ENCODE results near the gene MYLK3. TPM values are rescaled to one million over a fixed set of nuclear protein-coding genes. Genes with fewer than 3 reads are reported as not detected.

Gene MYLK3
- total RNA-seq, 1 experiment from 2014 or later = not detected

DNA sequence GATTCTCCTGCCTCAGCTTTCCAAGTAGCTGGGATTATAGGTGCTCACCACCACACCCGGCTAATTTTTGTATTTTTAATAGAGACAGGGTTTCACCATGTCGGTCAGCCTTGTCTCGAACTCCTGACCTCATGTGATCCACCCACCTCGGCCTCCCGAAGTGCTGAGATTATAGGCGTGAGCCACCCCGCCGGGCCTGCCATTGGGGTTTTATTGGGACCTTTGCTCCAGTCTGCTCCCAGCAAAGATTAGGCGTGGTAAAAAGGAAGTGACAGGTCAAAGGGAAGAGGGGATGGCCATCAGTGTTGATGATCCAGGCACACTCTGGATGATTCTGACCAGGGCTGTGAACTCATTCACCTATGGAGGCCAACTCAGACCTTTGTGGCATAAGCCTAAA is 20.5 kb downstream of the MYLK3 start:
- DNase-seq (ENCODE audit: low read depth) = no peak

DNA sequence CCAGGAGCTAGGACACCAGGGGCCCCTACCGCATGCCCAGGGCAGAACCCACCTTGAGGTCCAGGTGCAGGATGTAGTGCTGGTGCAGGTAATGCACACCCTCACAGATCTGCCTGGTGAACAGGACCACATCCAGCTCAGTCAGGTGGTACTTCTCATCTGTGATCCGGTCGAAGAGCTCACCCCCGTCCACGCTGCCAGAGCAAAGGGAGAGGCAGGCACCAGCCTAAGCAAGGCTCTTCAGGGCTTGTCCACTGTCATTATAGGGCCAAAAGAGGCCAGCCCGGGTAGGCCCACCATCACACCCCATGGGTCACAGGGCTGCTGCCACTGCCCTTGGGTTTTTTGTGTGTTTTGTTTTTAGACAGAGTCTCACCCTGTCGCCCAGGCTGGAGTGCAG is 21.0 kb downstream of the MYLK3 start:
- no peak for DNase-seq (ENCODE audit: low read depth)

DNA sequence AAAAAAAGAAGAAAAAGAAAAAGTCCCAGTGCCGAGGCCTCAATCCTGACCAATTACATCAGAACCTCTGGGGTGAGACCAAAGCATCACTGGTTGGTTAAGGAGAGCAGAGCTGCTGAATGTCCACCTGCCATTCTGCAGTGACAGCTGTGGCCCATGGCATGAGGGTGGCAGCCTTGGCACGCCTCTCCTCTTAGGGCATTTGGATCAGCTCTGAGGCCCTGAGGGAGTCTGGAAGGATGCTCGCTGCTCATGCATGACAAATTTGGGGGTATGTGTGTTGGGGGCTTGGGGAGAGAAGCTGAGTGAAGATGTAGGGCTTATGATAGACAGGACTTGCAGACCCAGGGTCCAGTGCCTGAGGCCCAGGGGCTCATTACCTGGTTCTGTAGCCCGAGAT is 26.3 kb downstream of the MYLK3 start:
- no peak for DNase-seq (ENCODE audit: low read depth)

DNA sequence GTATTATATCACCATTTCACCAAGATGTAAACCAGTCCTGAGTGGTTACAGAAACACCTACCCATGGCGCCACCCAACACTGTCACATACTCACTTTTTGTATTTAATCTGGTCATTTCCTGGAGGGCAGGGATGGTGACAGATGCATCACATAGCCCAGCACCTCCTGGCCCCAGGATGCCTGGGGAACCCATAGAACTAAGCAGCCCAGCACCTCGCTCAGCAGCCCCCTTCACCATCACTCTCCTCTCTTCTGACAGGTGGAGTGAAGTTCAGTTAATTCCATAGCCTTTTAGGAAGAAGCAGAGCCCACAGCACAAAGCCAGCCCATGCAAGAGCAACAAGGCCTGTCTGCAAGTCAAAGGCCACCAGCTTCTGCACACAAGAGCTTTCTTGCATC is 27.5 kb downstream of the MYLK3 start:
- no peak for DNase-seq (ENCODE audit: low read depth)

DNA sequence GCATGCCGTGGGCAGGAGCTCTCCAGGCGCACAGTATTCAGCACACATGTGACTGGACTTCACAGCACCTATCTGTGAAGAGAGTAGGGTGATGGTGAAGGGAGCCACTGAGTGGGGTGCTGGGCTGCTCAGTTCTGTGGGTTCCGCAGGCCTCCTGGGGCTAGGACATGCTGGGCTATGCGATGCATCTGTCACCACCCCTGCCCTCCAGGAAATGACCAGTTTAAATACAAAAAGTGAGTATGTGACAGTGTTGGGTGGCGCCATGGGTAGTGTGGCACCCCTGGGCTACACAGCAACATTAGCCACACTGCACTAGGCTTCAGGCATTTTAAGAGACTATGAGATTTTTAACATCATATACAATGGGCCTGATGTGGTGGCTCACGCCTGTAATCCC is 28.6 kb downstream of the MYLK3 start:
- DNase-seq (ENCODE audit: low read depth) = no peak

DNA sequence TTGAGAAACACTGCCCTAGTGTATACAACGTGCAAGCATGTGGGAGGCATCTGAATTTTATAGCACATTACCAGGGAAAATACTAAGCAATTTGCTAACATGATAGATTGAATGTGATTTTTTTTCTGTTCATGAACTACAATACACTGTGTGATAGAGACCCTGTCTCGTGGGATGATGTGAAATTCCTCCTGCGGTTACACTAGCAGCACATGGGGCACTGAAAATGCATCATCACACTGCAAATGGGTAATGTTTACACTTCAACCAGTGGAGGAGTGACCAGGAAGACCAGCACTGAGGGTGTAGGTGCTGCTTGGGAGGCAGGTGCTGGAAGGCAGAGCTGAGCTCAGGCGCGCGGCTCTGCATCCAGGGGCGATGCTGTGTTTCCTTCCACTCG is 29.9 kb downstream of the MYLK3 start:
- no peak for DNase-seq (ENCODE audit: low read depth)

DNA sequence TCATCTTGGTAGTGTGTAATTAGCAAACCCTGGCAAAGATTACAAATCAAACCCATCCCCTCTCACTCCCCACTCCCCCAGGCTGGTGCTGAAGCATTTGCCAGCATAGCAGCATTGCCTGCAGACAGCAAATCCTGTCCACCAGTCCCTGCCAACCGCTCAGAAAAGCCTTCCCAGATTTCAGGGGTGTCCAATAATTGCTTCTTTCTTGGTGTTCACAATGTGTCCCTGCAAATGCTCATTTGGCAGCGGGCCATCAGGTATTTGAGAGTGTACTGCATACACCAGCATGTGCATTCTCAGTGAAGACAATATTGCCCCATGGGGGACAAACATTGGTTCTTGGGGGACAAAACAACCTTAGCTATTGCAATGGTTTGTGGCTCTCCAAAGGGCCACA is 30.5 kb downstream of the MYLK3 start:
- no peak for DNase-seq (ENCODE audit: low read depth)

DNA sequence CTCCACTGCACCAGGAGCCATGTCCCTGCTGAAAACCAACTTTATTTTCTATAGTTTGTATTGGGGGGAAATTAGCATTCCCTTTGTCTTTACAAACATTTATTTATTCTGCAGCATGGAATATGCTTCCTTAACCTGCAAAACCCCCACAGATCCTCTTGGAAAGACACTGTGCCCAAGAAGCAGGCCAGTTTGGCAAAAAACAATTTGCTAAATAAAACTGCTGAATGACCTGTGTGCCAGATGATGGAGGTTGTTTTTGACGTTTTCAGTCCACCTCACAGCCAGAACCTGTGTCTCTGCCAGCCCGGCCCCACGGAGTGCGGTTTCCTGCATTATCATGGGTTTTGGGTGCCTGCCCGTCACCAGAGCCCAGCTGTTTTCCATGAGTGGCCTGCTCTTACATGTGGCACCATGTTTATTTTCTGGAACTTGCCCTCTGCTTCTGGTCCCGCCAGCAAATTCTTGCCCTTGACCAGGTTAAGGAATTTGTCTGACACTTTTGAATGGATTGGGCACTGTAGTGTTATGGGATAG is 32.3 kb downstream of the MYLK3 start:
- DNase-seq (ENCODE audit: low read depth) = peak; percentile 15

DNA sequence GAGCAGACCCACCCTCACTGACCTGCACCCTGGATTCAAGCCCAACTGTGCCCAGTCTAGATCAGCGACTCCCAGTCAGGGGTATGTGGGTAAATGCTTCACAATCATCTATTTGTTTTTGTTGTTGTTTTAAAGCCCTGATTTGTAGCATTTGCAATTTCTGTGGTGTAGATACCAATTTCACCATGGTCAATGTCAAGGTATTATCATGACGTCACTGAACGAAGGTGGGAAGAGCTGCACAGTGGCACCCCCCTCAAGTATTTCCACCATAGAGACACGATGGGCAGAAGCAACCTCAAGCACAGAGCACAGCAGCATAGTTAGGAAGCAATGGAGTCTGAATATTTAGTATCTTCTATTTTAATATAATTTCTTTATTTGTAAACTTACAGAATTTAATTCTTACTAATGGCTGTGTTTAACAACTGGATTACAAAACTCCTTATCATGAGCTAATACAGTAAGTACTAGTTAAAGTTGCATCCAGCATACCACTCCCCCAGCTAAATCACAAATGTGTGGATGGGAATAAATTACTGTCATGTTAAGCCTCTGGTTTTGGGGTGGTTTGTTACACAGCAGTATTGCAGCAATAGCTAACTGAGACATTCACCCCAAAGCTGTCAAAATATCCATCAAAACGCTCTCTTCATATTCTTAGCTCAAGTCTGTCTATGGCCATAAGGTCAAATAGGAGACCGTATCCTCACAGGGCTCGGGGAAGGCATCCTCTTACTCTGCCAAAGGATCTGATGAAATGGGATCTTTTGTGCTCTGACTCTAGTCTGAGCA is 33.1 kb downstream of the MYLK3 start:
- no peak for DNase-seq (ENCODE audit: low read depth)

DNA sequence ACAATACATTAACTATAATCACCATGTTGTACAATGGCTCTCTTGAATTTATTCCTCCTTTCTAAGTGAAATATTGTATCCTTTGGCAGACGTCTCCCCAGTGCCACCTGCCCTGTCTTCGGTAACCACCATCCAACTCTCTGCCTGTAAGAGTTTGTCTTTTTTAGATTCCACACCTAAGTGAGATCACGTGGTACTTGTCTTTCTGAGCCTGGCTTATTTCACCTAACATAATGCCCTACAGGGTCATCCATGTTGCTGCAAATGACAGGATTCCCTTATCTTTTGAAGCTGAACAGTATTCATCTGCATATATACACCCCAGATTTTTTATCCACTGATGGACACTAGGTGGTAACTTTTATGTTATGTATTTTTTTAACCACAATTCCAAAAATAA is 34.5 kb downstream of the MYLK3 start:
- DNase-seq (ENCODE audit: low read depth) = no peak

DNA sequence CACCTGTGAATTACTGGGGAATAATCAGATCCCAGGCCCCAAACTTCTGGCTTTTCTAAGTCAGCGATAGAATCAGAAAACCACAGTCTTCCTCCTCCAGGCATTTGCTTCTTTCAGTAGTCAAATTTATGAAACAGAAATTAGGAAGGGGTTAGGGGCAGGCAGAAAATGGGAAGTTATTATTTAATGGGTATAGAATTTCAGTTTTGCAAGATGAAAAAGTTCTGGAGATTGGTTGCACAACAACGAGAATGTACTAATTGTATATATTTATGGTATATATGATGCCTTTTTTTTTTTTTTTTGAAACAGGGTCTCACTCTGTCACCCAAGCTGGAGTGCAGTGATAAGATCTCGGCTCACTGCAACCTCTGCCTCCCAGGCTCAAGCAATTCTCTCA is 35.2 kb downstream of the MYLK3 start:
- DNase-seq (ENCODE audit: low read depth) = no peak

DNA sequence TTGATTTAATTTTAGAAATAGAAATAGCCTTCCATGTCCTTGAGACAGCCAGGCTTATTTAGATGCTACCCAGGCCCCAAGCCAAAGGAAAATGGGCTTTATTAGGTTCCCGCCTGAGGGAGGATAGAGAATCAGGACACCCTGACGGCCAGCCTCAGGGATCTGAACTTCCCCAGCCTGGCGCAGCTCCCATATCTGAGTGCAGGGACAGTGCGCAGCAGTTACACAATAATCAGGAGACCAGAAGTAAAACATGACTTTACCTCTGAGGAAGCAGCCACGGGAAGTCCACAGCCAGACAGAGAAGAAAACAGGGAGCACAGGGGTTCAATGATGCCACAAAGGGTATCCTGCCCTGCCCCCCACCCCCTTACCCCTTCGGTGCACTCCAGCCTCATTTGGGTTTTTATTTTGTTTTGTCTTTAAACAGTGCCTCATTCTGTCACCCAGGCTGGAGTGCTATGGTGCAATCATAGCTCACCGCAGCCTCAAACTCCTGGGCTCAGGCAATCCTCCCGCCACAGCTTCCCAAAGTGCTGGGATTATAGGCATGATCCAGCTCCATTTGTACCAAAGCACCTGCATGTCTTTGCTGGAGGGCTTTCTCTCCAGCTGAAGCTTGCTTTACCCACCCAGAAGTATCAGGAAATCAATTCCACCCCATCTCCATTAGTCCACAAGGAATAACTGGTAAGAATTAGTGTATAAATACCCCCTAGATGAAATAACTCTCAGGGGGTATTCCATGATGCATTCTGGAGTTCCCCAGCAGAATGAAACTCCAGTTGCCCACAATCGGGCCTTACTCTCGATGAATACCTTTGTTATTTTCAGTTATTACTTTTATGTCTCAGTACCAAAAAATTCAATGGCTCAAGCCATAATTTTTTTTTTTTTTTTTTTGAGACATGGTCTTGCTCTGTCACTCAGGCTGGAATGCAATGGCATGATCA is 36.8 kb downstream of the MYLK3 start:
- no peak for DNase-seq (ENCODE audit: low read depth)

DNA sequence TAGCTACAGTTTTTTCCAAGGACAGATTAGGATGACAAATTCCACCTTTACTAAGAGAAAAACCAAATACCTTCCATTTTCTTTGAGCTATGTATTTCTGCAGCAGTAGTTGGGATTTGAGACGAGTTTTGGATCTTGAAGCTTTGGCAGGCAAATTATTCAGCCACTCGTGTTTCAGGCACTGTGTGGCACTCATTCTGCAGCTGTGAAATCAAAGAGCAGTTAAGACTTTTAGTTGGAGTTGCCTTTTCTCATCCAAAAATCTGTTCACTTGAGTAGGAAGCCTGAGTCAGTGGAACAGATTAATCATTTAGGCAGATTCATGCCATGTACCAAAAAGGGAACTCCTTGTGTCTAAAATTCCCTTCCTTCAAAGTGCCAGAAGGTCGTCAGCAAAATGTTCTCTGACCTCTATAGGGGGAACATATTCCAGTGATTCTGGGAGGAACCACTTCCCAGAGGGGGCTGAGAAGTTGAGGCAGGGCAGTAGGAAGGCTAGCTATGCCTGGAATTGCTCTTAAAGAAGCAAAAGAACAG is 38.6 kb downstream of the MYLK3 start:
- no peak for DNase-seq (ENCODE audit: low read depth)

DNA sequence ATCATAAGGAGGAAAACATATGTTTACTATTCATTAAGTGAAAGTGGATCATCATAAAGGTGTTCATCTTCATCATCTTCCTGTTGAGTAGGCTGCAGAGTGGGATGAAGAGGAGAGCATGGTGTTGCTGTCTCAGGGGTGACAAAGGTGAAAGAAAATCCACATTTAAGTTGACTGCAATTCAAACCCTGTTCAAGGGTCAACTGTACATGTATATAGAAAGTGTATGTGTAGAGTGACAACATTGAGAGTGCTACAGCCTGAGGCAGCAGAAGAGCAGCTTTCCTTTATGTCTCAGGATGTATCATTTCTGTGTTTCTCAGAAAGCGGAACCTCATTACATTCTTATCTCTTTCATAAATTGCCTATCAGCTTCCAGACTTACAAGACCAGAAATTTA is 41.5 kb downstream of the MYLK3 start:
- no peak for DNase-seq (ENCODE audit: low read depth)

DNA sequence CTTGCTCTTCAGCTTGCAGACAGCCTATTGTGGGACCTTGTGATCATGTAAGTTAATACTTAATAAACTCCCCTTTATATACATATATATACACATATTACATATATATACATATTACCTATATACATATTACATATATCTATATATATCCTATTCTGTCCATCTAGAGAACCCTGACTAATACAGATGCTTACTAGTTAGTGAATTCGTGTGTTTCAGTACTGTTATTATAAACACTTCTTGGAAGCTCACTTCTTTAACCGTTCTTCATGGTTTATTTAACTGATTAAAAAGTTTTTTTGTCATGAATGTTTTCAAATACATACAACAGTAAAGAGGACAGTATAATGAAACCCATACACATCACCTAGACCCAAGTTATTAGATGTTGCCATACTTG is 46.1 kb downstream of the MYLK3 start:
- DNase-seq (ENCODE audit: low read depth) = no peak

DNA sequence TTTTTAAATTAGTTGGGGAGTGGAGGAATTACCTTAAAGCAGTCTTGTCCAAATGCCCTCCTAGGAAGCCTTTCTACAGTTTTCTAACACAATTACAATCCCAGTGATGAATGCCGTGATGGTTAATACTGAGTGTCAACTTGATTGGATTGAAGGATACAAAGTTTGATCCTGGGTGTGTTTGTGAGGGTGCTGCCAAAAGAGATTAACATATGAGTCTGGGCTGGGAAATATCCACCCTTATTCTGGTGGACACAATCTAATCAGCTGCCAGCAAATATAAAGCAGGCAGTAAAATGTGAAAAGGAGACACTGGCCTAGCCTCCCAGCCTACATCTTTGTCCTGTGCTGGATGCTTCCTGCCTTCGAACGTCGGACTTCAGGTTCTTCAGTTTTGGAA is 46.5 kb downstream of the MYLK3 start:
- DNase-seq (ENCODE audit: low read depth) = no peak

DNA sequence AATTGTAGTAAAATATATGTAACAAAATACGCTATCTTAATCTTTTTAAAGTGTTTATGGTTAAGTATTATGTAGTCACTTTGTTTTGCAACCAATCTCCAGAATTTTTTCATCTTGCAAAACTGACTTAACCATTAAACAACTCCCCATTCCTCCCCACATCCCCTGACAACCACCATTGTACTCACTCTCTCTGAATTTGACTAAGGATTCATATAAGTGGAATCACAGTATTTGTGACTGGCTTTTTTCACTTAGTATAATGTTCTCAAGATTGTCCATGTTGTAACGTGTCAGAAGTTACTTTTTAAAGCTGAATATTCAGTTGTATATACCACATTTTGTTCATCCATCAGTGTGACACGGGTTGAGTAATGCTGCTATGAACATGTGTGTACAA is 48.1 kb downstream of the MYLK3 start:
- no peak for DNase-seq (ENCODE audit: low read depth)

DNA sequence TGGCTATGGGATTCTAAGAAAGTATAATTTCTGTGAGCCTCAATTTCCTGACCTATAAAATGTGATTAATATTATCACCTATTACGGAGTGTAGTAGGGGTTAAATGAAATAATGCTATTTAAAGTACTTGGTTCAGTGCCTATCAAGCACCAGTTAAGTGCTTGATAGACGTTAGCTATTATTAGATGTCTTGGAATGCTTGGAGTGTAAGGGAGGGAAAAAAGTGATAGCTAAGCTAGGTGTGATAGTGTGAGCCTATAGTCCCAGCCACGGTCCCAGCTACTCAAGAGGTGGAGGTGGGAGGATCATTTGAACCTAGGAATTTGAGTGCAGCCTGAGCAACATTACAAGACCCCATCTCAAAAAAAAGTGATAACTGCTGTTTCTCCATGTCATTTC is 51.2 kb downstream of the MYLK3 start:
- DNase-seq (ENCODE audit: low read depth) = no peak

DNA sequence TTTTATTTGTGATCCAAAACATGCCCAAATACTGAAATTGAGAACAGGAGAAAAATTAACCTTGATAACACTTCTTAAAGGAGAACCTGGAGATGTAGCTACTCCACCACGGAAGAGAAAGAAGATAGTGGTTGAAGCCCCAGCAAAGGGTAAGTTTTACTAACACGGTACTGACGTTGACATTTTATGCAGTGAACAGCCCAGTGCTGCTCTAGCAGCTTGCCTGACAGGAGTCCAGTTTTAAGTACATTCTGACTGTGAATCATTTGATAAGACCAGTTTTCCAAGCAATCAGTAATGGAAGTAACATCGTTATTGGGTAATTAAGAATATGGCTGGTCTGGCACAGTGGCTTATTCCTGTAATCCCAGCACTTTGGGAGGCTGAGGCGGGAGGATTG is 52.2 kb downstream of the MYLK3 start:
- no peak for DNase-seq (ENCODE audit: low read depth)

DNA sequence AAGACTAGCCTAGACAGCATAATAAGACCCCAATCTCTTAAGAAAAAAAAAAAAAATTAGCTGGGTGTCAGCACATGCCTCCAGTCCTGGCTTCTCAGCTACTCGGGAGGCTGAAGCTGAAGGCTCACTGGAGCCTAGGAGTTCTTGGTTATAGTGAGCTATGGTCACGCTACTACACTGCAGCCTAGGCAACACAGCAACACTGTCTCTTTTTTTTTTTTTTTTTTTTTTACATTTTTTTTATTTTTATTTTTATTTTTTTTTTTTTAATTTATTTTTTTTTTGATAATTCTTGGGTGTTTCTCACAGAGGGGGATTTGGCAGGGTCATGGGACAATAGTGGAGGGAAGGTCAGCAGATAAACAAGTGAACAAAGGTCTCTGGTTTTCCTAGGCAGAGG is 54.5 kb downstream of the MYLK3 start:
- no peak for DNase-seq (ENCODE audit: low read depth)

DNA sequence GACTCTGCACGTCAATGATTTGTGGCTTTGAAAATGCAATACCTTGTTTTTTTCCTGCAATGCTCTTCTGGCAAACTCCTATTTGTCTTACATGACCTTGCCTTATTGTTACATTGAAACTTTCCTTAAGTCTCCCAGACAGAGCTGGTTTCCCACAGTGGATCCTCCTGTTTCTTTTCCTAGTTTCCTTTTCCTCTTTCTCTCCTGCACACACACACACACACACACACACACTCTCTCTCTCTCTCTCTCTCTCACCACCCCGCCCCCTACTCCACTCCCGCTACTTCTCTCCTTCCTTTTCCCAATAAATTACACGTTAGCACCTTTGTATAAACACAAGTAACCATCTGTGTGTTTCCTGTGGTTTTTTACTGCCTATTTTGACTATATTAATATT is 56.4 kb downstream of the MYLK3 start:
- DNase-seq (ENCODE audit: low read depth) = no peak

Measured in RPMI7951 (cell line).